Muscle of leg (tissue), 11 donors: Measurements from ENCODE around the gene MARCHF3. TPM values are rescaled to one million over a fixed set of nuclear protein-coding genes. Genes with fewer than 3 reads are reported as not detected.

ENCODE experiments used
- DNase-seq: peaks from one replicate; pipeline ENCODE4 v3.0.0; 2013
- H3K27ac ChIP-seq: one replicate; pipeline ENCODE4 v1.5.1; 2013; ENCODE audit warnings: mild to moderate bottlenecking, low read length, control low read depth
- H3K27me3 ChIP-seq: one replicate; pipeline ENCODE4 v1.6.1; 2013; ENCODE audit warnings: low read length; ENCODE audit not compliant: control insufficient read depth, insufficient read depth
- H3K36me3 ChIP-seq: one replicate; pipeline ENCODE4 v1.6.1; 2013; ENCODE audit warnings: low read length; ENCODE audit not compliant: control insufficient read depth, insufficient read depth
- H3K4me1 ChIP-seq: one replicate; pipeline ENCODE4 v1.6.1; 2013; ENCODE audit warnings: low read length; ENCODE audit not compliant: control insufficient read depth, insufficient read depth
- H3K4me3 ChIP-seq: one replicate; pipeline ENCODE4 v1.5.1; 2013; ENCODE audit warnings: low read length, control low read depth
- H3K9me3 ChIP-seq: replicated peaks from 2 replicates; pipeline ENCODE4 v1.6.1; 2013; ENCODE audit warnings: low read depth, low read length; ENCODE audit not compliant: control insufficient read depth
- WGBS: methylation state at CpG from one replicate; pipeline ENCODE4 v1.1.5; 2013; ENCODE audit warnings: missing lambda C conversion rate; ENCODE audit not compliant: insufficient coverage; 5-methylcytosine and 5-hydroxymethylcytosine counted together
- polyA plus RNA-seq, 8 donors: library from polyadenylated mRNA; unstranded; fragments of 120-200 nt; gene quantifications; one replicate each; pipeline versions ENCODE4 v1.2.1 to v1.2.3, GENCODE V29; 2013; ENCODE audit warnings: inconsistent platforms in 1 of 8, low replicate concordance in 1 of 8; ENCODE audit not compliant: insufficient read length in 8 of 8, insufficient read depth in 1 of 8
- total RNA-seq: library from RNA; stranded (reverse); fragments of 120-200 nt; gene quantifications from one replicate; pipeline ENCODE4 v1.2.4, GENCODE V29; 2013

Gene MARCHF3
- total and polyA plus RNA-seq, 9 donors, result 7.0 to 13.1 (median 10.4) TPM

- peaks cover 5% of the 10 kb centered on the region for H3K4me1 ChIP-seq
- no peaks in the 10 kb centered on the region for H3K27me3 ChIP-seq
- no peak overlapping the region for H3K27ac ChIP-seq
- no peak overlapping the region for H3K4me3 ChIP-seq
- no peak for DNase-seq
- H3K9me3 ChIP-seq, result no peaks in the 10 kb centered on the region
- H3K36me3 ChIP-seq, result no peaks in the 10 kb centered on the region
Measured at GRCh38 chr5:126975796-126976195, 54.6 kb downstream of the MARCHF3 start.

- peaks cover 9% of the 10 kb centered on the region for H3K4me1 ChIP-seq
Measured at GRCh38 chr5:126973193-126973592, 57.2 kb downstream of the MARCHF3 start.

GRCh38 chr5:126972062-126972895 lies 58.1 kb downstream of the MARCHF3 start:
- Histone ChIP-seq H3K4me3 (no peak overlapping the region), H3K9me3 (no peaks in the 10 kb centered on the region), H3K27me3 (no peaks in the 10 kb centered on the region), H3K36me3 (no peaks in the 10 kb centered on the region), H3K27ac (no peak overlapping the region), H3K4me1 (peaks cover 9% of the 10 kb centered on the region)
- no CpG with 5 or more reads among the region's 4 CpGs for WGBS
- peak; percentile 58 for DNase-seq

More at GRCh38 chr5:126973193-126973592, 57.2 kb downstream of the MARCHF3 start:
- Histone ChIP-seq H3K9me3 (no peaks in the 10 kb centered on the region), H3K36me3 (no peaks in the 10 kb centered on the region), H3K27me3 (no peaks in the 10 kb centered on the region), H3K4me3 (no peak overlapping the region), H3K27ac (no peak overlapping the region)
- WGBS, result 69% methylated on average over 2 of the region's 6 CpGs
- no peak for DNase-seq

- no peaks in the 10 kb centered on the region for H3K36me3 ChIP-seq
- no CpG with 5 or more reads among the region's 1 CpG for WGBS
- no peak overlapping the region for H3K4me3 ChIP-seq
- no peaks in the 10 kb centered on the region for H3K9me3 ChIP-seq
- no peaks in the 10 kb centered on the region for H3K27me3 ChIP-seq
- H3K4me1 ChIP-seq, result peaks cover 9% of the 10 kb centered on the region
- H3K27ac ChIP-seq, result no peak overlapping the region
- peak; percentile 72 for DNase-seq
Measured at GRCh38 chr5:126971455-126972031, 58.8 kb downstream of the MARCHF3 start.

DNA sequence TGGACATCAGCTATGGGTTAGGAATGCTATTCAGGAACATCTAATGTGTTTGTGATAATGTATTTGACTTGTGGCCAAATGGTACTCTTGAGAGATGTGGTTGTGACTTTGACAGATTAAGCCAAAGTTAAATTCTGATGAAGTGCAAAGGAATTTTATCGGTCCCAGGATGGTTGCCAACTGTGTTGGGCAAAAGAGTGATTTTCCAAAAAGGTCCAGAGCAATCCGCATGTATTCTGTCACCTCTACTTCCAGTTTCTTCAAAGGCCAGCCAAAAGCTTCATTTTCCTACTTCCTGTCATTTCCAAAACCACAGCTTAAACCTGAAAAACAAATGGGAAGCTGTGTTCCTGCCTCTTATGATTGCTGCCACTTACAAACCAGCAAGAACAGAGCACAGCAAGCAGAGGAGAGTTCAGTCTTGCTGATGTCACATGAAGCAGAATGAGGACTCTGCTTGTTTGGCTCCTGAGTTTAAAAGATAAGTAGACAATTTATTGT lies 59.8 kb downstream of the MARCHF3 start:
- WGBS, result 20% methylated on average over 1 of the region's 2 CpGs
- no peaks in the 10 kb centered on the region for H3K36me3 ChIP-seq
- no peak overlapping the region for H3K27ac ChIP-seq
- H3K4me1 ChIP-seq, result peaks cover 9% of the 10 kb centered on the region
- no peaks in the 10 kb centered on the region for H3K9me3 ChIP-seq
- H3K27me3 ChIP-seq, result no peaks in the 10 kb centered on the region
- DNase-seq, result peak; percentile 67
- H3K4me3 ChIP-seq, result no peak overlapping the region

DNA sequence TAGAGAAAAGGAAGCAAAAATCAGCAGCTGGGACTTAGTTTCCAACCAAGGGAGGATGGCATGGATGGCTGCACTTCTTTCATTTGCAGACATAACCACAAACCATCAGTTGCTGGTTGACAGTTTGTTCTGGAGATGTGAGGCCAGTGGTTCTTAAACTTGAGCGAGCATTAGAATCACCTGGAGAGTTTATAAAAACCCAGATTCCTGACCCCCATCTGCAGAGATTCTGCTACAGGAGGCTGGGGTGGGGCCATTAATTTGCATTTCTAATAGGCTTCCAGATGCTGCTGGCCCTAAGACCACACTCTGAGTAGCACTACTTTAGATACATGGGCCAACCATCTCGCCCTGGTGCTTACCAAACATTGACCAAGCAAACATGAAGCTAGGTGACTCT lies 60.8 kb downstream of the MARCHF3 start:
- no peak overlapping the region for H3K27ac ChIP-seq
- no peaks in the 10 kb centered on the region for H3K27me3 ChIP-seq
- no peak overlapping the region for H3K4me3 ChIP-seq
- no peak for DNase-seq
- H3K9me3 ChIP-seq, result no peaks in the 10 kb centered on the region
- H3K4me1 ChIP-seq, result peaks cover 9% of the 10 kb centered on the region
- H3K36me3 ChIP-seq, result no peaks in the 10 kb centered on the region
- WGBS, result no CpG with 5 or more reads among the region's 2 CpGs

DNA sequence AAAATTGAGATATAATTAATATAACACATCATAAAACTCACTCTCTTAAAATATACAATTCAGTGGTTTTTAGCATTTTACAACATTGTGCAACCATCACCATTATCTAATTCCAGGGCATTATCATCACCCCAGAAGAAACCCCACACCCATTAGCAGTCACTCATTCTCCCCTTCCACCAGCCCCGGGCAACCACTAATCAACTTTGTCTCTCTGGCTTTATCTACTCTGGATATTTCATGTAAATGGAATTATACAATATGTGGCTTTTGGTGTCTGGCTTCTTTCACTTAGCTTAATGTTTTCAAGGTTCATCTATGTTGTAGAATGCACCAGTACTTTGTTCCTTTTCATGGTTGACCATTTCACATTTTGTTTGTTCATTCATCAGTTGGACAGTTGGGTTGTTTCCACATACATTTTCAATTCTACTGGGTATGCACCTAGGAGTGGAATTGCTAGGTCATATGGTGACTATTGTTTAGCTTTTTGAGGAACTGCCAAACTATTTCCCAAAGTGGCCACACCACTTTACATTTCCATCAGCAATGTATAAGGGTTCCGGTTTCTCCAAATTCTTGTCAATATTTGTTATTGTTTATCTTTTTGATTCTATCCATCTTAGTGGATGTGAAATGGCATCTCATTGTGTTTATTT lies 62.4 kb downstream of the MARCHF3 start:
- no CpG with 5 or more reads among the region's 2 CpGs for WGBS
- Histone ChIP-seq H3K36me3 (no peaks in the 10 kb centered on the region), H3K4me1 (peaks cover 9% of the 10 kb centered on the region), H3K4me3 (no peak overlapping the region), H3K27ac (no peak overlapping the region), H3K27me3 (no peaks in the 10 kb centered on the region), H3K9me3 (no peaks in the 10 kb centered on the region)
- no peak for DNase-seq

- H3K9me3 ChIP-seq, result no peaks in the 10 kb centered on the region
- H3K4me1 ChIP-seq, result peaks cover under 1% of the 10 kb centered on the region
- no peak overlapping the region for H3K27ac ChIP-seq
- H3K36me3 ChIP-seq, result no peaks in the 10 kb centered on the region
- H3K27me3 ChIP-seq, result no peaks in the 10 kb centered on the region
- H3K4me3 ChIP-seq, result no peak overlapping the region
- DNase-seq, result no peak
Measured at GRCh38 chr5:126965487-126965886, 64.9 kb downstream of the MARCHF3 start.

GRCh38 chr5:126965061-126965475 lies 65.3 kb downstream of the MARCHF3 start:
- no CpG with 5 or more reads among the region's 2 CpGs for WGBS
- H3K27me3 ChIP-seq, result no peaks in the 10 kb centered on the region
- H3K9me3 ChIP-seq, result no peaks in the 10 kb centered on the region
- no peaks in the 10 kb centered on the region for H3K36me3 ChIP-seq
- DNase-seq, result peak; percentile 49
- no peaks in the 10 kb centered on the region for H3K4me1 ChIP-seq
- H3K27ac ChIP-seq, result no peak overlapping the region
- no peak overlapping the region for H3K4me3 ChIP-seq

- H3K27me3 ChIP-seq, result no peaks in the 10 kb centered on the region
- no peak overlapping the region for H3K27ac ChIP-seq
- H3K4me1 ChIP-seq, result no peaks in the 10 kb centered on the region
- no peak overlapping the region for H3K4me3 ChIP-seq
- DNase-seq, result no peak
- H3K9me3 ChIP-seq, result no peaks in the 10 kb centered on the region
- WGBS, result 85% methylated on average over 2 of the region's 2 CpGs
- H3K36me3 ChIP-seq, result no peaks in the 10 kb centered on the region
Measured at GRCh38 chr5:126963822-126964375, 66.5 kb downstream of the MARCHF3 start.
